NCI-H345 treated with DMSO at 0.1 percent for 48 hours (cell line): ENCODE measurements around the gene GAB3.
"Not testable (repeated sequence)": the region's sequence is repeated elsewhere in the genome, so short reads cannot be mapped to it uniquely, and the experiment has no call there.

Experiments
- DNase-seq: peaks from one replicate; lab custom pipeline; 2025; ENCODE audit not compliant: unreplicated experiment; lab: John Stamatoyannopoulos, UW

The GAB3 gene

DNA sequence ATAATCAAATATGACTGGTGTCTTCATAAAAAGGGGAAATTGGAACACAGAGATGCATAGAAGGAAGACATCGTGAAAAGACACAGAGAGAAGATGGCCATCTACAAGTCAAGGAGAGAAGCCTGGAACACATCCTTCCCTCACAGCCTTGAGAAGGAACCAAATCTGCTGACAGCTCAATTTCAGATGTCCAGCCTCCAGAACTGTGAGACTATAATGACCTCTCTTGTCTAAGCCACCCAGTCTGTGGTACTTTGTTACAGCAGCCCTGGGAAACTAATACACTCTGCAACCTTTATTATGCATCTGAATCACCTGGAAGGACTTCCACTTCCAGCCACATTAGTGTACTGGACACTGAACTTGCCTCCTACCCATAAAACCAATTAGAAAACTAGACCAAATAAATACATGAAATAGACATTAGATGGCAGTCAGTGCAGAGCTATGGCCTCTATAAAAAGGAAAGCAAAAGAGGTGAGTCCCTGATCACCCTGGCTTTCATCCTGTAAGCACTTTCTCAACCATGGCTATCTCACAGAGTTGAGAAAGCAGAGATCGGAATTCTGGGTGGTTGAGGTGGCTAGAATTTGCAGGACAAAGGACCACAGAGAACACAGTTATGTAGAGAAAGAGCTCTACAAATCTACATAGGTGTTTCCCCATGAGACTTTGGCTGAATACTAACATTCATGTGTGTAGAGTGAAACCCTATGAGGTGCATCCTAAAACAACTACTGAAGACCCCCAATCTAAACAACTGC is 25.7 kb downstream of the GAB3 start:
- DNase-seq = no peak

DNA sequence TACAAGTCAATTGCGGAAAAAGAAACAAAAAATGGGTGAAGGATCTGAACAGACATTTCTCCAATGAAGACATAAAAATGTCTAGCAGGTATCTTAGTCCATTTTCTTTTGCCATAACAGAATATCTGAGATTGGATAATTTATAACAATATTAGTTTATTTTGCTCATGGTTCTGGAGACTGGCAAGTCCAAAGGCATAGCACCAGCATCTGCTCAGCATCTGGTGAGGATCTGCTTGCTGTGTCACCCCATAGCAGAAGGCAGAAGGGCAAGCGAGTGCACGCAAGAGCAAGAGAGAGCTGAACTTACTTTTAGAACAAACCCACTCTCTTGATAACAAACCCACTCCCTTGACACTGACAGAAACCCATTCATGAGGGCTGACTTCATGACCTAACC is 29.7 kb downstream of the GAB3 start:
- no peak for DNase-seq

DNA sequence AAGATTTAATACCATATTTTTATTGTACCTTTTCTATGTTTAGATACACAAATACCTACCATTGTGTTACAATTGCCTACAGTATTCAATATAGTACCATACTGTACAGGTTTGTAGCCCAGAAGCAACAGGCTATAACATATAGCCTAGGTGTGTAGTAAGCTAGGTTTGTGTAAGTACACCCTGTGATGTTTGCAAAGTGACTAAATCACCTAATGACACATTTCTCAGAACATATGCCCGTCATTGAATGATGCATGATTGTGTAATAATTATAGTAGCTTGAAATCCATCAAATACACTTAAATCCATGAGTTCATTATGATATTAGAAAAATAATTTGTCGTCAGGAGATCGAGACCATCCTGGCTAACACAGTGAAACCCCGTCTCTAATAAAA is 30.8 kb downstream of the GAB3 start:
- no peak for DNase-seq

GRCh38 chrX:154719132-154719675 is 31.7 kb downstream of the GAB3 start:
- no peak for DNase-seq

DNA sequence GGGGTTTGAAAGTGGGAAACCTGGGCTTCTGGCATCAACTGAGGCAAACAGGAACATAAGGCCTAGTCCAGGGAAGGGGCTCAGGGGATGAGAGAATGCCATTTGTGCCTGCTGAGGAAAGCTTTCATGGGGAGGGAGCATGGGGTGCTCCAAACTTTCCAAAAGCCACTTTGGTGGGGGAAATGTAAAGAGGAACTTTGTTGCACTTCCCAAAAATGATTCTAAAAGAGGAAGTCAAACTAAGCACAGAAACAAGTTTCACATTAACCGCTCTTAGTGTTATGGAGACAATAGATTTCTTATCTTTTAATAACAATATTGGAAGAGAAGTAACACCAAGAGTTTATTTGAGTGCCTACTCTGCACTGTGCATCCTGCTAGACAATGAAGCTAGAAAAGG is 32.3 kb downstream of the GAB3 start:
- no peak for DNase-seq

DNA sequence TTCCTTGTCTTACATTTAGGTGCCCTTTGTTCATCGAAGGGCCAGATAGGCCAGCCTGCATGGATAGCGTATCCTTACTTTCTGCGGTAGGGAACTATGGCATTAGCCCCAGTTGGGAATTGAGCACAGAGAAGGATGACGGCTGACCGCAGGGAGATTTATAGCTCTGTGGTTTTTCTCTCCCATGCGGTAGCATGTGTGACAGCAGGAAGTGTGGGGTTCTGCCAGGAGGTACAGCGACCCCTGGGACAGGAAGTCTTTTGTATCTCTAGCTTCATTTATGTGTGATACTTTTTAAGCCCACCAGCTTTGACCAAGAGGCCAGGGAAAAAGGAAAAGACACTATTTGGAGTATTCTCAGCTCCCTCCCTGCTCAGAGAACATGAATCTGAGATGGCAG is 33.1 kb downstream of the GAB3 start:
- no peak for DNase-seq

- no peak for DNase-seq
These were observed 35.1 kb downstream of the GAB3 start for GRCh38 chrX:154715825-154716224.

GRCh38 chrX:154714925-154715324 is 36.0 kb downstream of the GAB3 start:
- peak; percentile 19 for DNase-seq

GRCh38 chrX:154712781-154713740 is 37.8 kb downstream of the GAB3 start:
- DNase-seq = no peak

DNA sequence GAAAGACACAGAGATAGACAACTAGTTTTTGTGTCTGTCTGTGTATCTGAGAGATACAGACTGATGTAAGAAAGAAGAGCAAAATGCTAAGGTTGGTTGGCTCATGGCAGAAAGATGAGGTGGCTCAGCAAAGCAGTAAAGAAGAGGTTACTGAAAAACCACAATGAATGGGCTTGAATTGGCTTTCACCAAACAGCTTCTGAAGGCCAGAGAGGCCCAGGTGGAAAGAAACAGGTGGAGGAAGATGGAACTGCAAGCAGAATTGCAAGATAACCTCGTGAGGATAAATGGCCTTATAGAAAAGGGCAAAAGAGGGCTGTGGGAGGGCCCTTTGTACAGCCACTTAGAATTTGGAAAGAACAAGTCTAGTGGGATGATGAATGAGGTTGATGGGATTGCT is 39.6 kb downstream of the GAB3 start:
- no peak for DNase-seq

DNA sequence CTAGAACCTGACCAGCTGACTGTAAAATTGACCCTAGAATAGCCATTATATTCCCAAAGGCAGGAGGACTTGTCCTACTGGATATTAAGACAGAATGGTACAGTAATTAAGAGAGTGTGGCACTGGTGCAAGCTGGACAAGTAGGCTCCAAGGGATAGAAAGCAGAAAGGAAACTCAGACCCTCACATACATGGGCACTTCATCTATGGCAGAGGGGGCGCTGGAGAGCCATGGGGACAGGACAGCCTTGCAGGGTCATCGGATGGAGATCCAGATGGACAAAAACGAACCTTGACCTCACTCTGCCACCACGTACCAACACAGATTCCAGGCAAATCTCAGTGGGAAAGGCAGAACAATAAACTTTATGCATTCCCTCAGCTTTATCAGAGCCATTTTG is 40.6 kb downstream of the GAB3 start:
- DNase-seq = no peak

- no peak for DNase-seq
These were observed 52.1 kb downstream of the GAB3 start for GRCh38 chrX:154698630-154699248.

- no peak for DNase-seq
These were observed 54.2 kb downstream of the GAB3 start for GRCh38 chrX:154696676-154697045.

GRCh38 chrX:154695911-154696675 is 54.8 kb downstream of the GAB3 start:
- no peak for DNase-seq

DNA sequence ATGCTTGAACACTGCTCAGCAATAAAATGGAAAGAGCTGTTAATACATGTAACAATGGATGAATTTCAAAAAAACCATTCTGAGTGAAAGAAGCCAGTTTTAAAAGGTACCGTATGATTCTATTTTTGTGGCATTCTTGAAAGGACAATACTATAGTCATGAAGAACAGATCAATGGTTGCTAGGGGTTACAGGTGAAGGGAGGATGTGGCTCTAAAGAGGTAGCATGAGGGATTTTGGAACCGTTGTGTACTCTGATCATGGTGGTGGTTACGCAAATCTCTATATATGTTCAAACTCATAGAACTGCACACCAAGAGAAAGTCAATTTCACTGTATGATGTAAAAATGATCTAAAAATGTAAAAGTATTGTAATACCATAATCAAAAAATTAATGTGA is 57.5 kb downstream of the GAB3 start:
- no peak for DNase-seq

DNA sequence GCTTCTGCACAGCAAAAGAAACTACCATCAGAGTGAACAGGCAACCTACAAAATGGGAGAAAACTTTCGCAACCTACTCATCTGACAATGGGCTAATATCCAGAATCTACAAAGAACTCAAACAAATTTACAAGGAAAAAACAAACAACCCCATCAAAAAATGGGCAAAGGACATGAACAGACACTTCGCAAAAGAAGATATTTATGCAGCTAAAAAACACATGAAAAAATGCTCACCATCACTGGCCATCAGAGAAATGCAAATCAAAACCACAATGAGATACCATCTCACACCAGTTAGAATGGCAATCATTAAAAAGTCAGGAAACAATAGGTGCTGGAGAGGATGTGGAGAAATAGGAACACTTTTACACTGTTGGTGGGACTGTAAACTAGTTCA is 60.4 kb downstream of the GAB3 start:
- not testable (repeated sequence) for DNase-seq

- not testable (repeated sequence) for DNase-seq
These were observed 78.8 kb downstream of the GAB3 start for GRCh38 chrX:154672084-154672483.

GRCh38 chrX:154670848-154671247 is 80.0 kb downstream of the GAB3 start:
- not testable (repeated sequence) for DNase-seq

DNA sequence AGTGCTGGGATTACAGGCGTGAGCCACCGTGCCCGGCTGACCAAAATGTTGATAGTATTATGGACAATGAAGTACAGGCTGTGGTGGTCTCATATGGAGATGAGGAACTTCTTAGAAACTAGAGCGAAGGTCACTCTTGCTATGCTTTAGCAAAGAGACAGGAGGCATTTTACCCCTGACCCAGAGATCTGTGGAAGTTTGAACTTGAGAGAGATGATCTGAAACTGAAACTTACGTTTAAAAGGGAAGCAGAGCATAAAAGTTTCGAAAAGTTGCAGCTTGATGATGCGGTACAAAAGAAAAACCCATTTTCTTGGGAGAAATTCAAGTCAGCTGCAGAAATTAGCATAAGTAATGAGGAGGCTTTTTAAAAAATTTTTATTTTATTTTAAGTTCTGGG is 89.0 kb downstream of the GAB3 start:
- DNase-seq = no peak

DNA sequence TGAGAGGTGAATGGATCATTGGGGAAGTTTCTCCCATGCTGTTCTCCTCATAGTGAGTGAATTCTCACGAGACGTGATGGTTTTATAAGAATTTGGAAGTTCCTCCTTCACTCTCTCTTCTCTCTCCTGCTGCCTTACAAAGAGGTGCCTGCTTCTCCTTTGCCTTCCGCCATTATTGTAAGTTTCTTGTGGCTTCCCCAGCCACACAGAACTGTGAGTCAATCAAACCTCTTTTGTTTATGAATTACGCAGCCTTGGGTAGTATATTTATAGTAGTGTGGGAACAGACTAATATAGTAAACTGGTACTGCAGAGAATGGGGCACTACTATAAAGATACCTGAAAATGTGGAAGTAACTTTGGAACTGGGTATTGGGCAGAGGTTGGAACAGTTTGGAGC is 89.7 kb downstream of the GAB3 start:
- DNase-seq = no peak

- DNase-seq = no peak
These were observed 90.3 kb downstream of the GAB3 start for GRCh38 chrX:154660541-154660940.
